Loucy (cell line): ENCODE results near the gene BRK1.

ENCODE experiments used
- CTCF ChIP-seq: fragments of 200-600 bp; sonication (generic); conservative IDR thresholded peaks from 2 replicates; pipeline ENCODE4 v1.5.1; 2014; ENCODE audit warnings: mild to moderate bottlenecking, antibody characterized with exemption, low read length
- EZH2phosphoT487 ChIP-seq: fragments of 200-600 bp; IDR thresholded peaks from 2 replicates; pipeline ENCODE4 v1.6.1; 2018; ENCODE audit warnings: antibody characterized with exemption, mild to moderate bottlenecking, moderate library complexity, borderline replicate concordance

- TF ChIP-seq CTCF (no peak), EZH2phosphoT487 (no peak)
Measured at GRCh38 chr3:10090179-10090578, 25.3 kb upstream of the BRK1 start.
